ENCODE data around the gene PPIF.

Gene PPIF

GRCh38 chr10:79333513-79333912, 13.8 kb upstream of the PPIF start:
- no peak for TF ChIP-seq POLR2AphosphoS5 (IDR thresholded peaks at IDR 0.05; ENCODE audit: low read depth, low read length)

DNA sequence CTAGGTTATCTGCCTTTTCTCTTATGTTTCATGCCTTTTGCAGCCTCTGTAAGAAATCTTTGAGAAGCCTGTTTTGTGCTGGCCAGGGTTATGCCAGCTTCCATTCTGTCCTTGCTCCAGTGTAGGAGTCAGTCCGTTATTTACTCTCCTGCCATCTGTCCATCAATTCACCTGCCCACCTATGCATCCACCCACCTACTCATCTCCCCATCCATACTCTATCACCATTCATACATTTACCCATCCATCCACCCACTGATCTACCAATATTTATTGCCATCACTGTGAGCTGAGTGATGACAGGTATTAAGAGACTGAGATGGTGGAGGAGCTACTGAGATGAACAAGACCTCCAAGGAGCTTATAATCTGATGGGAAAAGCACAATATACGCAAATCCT, 12.7 kb upstream of the PPIF start:
- no peak for TF ChIP-seq FOXP2 (optimal IDR thresholded peaks at IDR 0.05; ENCODE audit: borderline replicate concordance, extremely low read depth, extremely low read length, insufficient read depth)
- TF ChIP-seq SIN3A (IDR thresholded peaks at IDR 0.05; ENCODE audit: borderline replicate concordance, insufficient read depth, low read length), result no peak
- TF ChIP-seq POLR2AphosphoS5 (IDR thresholded peaks at IDR 0.05; ENCODE audit: low read depth, low read length), result no peak
- TF ChIP-seq TAF1 (IDR thresholded peaks at IDR 0.05; ENCODE audit: borderline replicate concordance, insufficient read depth, low read length), result no peak
- TF ChIP-seq, protein P1, sequence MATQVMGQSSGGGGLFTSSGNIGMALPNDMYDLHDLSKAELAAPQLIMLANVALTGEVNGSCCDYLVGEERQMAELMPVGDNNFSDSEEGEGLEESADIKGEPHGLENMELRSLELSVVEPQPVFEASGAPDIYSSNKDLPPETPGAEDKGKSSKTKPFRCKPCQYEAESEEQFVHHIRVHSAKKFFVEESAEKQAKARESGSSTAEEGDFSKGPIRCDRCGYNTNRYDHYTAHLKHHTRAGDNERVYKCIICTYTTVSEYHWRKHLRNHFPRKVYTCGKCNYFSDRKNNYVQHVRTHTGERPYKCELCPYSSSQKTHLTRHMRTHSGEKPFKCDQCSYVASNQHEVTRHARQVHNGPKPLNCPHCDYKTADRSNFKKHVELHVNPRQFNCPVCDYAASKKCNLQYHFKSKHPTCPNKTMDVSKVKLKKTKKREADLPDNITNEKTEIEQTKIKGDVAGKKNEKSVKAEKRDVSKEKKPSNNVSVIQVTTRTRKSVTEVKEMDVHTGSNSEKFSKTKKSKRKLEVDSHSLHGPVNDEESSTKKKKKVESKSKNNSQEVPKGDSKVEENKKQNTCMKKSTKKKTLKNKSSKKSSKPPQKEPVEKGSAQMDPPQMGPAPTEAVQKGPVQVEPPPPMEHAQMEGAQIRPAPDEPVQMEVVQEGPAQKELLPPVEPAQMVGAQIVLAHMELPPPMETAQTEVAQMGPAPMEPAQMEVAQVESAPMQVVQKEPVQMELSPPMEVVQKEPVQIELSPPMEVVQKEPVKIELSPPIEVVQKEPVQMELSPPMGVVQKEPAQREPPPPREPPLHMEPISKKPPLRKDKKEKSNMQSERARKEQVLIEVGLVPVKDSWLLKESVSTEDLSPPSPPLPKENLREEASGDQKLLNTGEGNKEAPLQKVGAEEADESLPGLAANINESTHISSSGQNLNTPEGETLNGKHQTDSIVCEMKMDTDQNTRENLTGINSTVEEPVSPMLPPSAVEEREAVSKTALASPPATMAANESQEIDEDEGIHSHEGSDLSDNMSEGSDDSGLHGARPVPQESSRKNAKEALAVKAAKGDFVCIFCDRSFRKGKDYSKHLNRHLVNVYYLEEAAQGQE (IDR thresholded peaks at IDR 0.05; ENCODE audit: insufficient read depth in 1 of 2, low read depth in 2 of 2, low read length in 2 of 2), result no peak

DNA sequence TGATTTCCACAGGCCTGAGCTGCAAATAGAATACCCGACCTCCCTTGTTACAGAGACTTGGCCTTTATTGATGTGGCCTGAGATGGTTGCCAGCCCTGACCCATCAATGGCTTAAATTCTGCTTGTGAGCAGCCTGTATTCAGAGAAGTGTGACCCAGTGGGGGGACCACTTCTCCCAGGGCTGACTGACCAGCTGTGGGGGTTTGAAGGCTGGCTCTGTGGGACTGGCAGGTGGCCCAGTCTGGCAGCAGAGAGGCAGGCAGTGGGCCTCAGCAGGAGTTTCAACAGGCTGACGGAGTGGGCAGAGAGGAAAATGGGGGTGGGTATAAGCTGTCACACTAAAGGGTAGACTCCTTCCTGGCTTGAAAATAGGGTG, 12.2 kb upstream of the PPIF start:
- TF ChIP-seq SIN3A (IDR thresholded peaks at IDR 0.05; ENCODE audit: borderline replicate concordance, insufficient read depth, low read length), result no peak
- TF ChIP-seq, protein P1 (IDR thresholded peaks at IDR 0.05; ENCODE audit: insufficient read depth in 1 of 2, low read depth in 2 of 2, low read length in 2 of 2), result no peak
- TF ChIP-seq POLR2AphosphoS5 (IDR thresholded peaks at IDR 0.05; ENCODE audit: low read depth, low read length), result no peak
- TF ChIP-seq TAF1 (IDR thresholded peaks at IDR 0.05; ENCODE audit: borderline replicate concordance, insufficient read depth, low read length), result no peak
- no peak for TF ChIP-seq FOXP2 (optimal IDR thresholded peaks at IDR 0.05; ENCODE audit: borderline replicate concordance, extremely low read depth, extremely low read length, insufficient read depth)

DNA sequence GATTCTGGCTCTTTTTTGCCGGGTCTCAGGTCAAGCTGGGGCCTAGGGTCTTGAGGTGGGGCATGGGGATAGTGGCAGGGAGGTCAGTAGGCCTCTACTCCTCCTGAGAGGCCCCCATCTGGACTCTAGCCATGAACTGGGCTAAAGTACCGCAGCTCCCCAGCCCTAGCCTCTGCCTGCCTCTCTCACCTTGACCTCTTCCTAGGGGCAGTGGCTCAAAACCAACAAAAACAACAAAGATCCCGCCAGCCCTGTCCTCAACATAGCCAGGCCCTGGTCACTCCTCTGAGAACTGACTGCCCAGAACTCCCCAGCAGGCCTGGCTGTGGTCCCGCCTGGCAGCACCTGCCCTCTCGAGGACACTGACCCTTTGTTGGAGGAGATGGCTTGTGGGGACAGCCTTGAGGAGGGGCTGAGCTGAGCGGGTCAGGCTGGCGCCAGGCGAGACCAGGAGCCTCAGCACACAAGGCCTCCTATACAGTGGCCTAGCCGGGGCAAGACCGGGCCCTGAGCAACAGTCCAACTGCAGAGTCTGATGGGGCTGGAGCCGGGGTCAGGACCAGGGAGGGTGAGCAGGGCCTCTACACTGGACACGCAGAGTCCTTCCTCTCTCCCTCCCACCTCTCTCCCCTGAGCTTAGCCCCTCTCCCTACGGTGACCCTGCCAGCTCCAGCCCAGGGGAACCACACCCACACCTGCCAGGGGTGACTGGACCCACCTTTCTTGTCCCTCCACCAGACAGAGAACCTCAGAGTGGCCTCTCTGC, 11.6 kb upstream of the PPIF start:
- TF ChIP-seq, protein P1 (IDR thresholded peaks at IDR 0.05; ENCODE audit: insufficient read depth in 1 of 2, low read depth in 2 of 2, low read length in 2 of 2), result no peak
- TF ChIP-seq TAF1 (IDR thresholded peaks at IDR 0.05; ENCODE audit: borderline replicate concordance, insufficient read depth, low read length), result no peak
- no peak for TF ChIP-seq SIN3A (IDR thresholded peaks at IDR 0.05; ENCODE audit: borderline replicate concordance, insufficient read depth, low read length)
- TF ChIP-seq FOXP2 (optimal IDR thresholded peaks at IDR 0.05; ENCODE audit: borderline replicate concordance, extremely low read depth, extremely low read length, insufficient read depth), result no peak
- no peak for TF ChIP-seq POLR2AphosphoS5 (IDR thresholded peaks at IDR 0.05; ENCODE audit: low read depth, low read length)

DNA sequence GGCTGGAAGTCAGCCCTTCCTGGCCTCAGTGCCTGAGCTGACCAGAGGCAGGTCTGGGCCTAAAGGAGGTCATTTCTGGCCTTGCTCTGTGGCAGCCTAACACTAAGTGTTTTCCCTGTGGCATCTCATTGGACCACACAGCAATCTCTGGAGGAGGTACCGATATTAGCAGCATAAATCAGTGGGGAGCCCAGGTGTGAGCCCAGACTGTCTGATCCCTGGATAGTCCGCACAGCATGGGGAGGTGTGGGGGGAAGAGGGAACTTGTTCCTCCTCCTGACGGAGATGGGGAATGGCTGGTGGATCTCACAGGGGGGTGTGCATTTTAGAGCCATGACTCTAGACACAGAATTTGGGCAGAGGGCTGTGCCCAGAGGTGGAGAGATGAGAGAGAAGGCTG, 11.0 kb upstream of the PPIF start:
- TF ChIP-seq SIN3A (IDR thresholded peaks at IDR 0.05; ENCODE audit: borderline replicate concordance, insufficient read depth, low read length), result no peak
- TF ChIP-seq, protein P1 (IDR thresholded peaks at IDR 0.05; ENCODE audit: insufficient read depth in 1 of 2, low read depth in 2 of 2, low read length in 2 of 2), result no peak
- no peak for TF ChIP-seq POLR2AphosphoS5 (IDR thresholded peaks at IDR 0.05; ENCODE audit: low read depth, low read length)
- TF ChIP-seq TAF1 (IDR thresholded peaks at IDR 0.05; ENCODE audit: borderline replicate concordance, insufficient read depth, low read length), result no peak
- no peak for TF ChIP-seq FOXP2 (optimal IDR thresholded peaks at IDR 0.05; ENCODE audit: borderline replicate concordance, extremely low read depth, extremely low read length, insufficient read depth)
